SK-N-MC (cell line): ENCODE data around the gene RCC1.

Experiments
- DNase-seq: peaks from one replicate; pipeline ENCODE4 v3.0.0-alpha.2; 2011; ENCODE audit warnings: low read depth, low spot score
- H3K27ac ChIP-seq: fragments of 200-600 bp; sonication (generic); 2 replicates; pipeline ENCODE4 v1.5.1; 2016; ENCODE audit warnings: mixed run types
- H3K36me3 ChIP-seq: fragments of 200-600 bp; sonication (generic); 2 replicates; pipeline ENCODE4 v1.6.1; 2017; ENCODE audit warnings: antibody characterized with exemption, low read length, mixed read lengths; ENCODE audit not compliant: insufficient read depth
- H3K4me3 ChIP-seq: fragments of 200-600 bp; sonication (generic); 2 replicates; pipeline ENCODE4 v1.5.1; 2016
- H3K9ac ChIP-seq: fragments of 200-600 bp; sonication (generic); 2 replicates; pipeline ENCODE4 v1.8.0; 2017; ENCODE audit warnings: mixed run types, mixed read lengths; ENCODE audit not compliant: insufficient read length
- H3K9me3 ChIP-seq: fragments of 200-600 bp; sonication (generic); 2 replicates; pipeline ENCODE4 v1.6.1; 2017; ENCODE audit warnings: low read depth, mild to moderate bottlenecking, antibody characterized with exemption, low read length, moderate library complexity, mixed read lengths
- EZH2 ChIP-seq: fragments of 200-600 bp; sonication (generic); IDR thresholded peaks from one replicate; pipeline ENCODE4 v1.6.1; 2017; ENCODE audit warnings: antibody characterized with exemption
- FOXP2 ChIP-seq: optimal IDR thresholded peaks from 2 replicates; pipeline ENCODE3; 2011; ENCODE audit warnings: mild to moderate bottlenecking, moderate library complexity; ENCODE audit not compliant: insufficient read depth; ENCODE audit errors: extremely low read length, control extremely low read depth
- POLR2AphosphoS5 ChIP-seq: IDR thresholded peaks from 2 replicates; pipeline ENCODE4 v1.6.1; 2012; ENCODE audit warnings: mild to moderate bottlenecking, low read depth, low read length, borderline replicate concordance

Gene RCC1

GRCh38 chr1:28548318-28548717, 42.5 kb downstream of the RCC1 start:
- Histone ChIP-seq H3K9ac (no peak overlapping the region), H3K9me3 (no peaks in the 10 kb centered on the region), H3K27ac (no peak overlapping the region), H3K4me3 (no peak overlapping the region), H3K36me3 (no peaks in the 10 kb centered on the region)
- DNase-seq: no peak
- TF ChIP-seq POLR2AphosphoS5: no peak
- TF ChIP-seq FOXP2: no peak
- TF ChIP-seq EZH2: no peak

- Histone ChIP-seq H3K27ac (no peak overlapping the region), H3K4me3 (no peak overlapping the region), H3K9me3 (no peaks in the 10 kb centered on the region), H3K9ac (no peak overlapping the region), H3K36me3 (peaks cover 10% of the 10 kb centered on the region; the same call in 1 of the 2 replicates)
- TF ChIP-seq FOXP2 (no peak), POLR2AphosphoS5 (no peak), EZH2 (no peak)
- no peak for DNase-seq
Observed at GRCh38 chr1:28551381-28551780, 45.5 kb downstream of the RCC1 start.

DNA sequence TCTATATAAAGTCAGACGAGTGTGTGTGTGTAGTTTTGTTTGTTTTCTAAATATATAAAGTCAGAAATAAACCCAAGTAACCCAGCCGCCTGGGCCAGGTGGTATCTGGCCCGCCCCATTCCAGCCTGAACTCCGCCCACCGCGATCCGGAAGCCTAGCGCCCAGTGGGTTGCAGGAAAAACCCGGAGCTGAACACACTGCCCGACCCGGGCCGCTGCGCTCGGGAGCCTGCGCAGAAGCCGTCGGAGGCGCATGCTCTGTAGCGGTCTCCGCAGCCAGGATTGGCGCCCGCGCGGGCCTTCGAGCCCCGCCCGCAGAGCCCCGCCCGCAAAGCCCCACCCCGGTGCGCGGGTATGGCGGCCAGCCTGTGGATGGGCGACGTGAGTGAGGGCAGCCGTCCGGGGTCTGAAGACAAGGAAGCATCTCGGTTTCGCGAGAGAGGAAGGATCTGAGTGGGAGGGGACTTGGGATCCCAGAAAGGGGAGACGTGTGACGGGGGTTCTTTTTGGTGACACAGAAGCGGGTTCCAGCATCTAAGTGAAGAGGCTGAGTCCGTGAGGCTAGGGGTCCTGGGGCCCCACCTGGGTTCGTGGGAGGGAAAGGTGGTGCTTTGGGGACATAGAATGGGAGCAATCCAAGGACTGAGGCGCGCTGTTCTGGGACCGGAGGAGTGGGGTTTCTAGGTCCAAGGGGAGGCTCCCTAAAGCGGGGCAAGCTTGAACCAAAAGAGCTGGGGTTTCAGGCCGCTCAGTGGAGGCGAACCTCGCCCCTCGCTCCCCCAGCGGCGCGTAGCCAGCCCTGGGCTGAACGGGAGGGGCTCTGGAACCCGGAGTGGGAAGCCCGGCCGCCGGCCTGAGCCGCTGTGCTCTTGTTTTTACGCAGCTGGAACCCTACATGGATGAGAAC, 47.2 kb downstream of the RCC1 start, which contains the start of gene TRNAU1AP:
TRNAU1AP (plus strand) TSS at position 328 of the 906 bp plus-strand sequence; CDS start at position 354, 26 bp downstream.
- no peak for TF ChIP-seq EZH2
- TF ChIP-seq POLR2AphosphoS5: peak; percentile 92
- TF ChIP-seq FOXP2: peak; percentile 91
- no peaks in the 10 kb centered on the region for H3K9me3 ChIP-seq
- H3K36me3 ChIP-seq: peaks cover 10% of the 10 kb centered on the region
- peak within 1 kb of the TSS; percentile 92 for H3K4me3 ChIP-seq
- H3K9ac ChIP-seq: peak within 1 kb of the TSS; percentile 81
- peak within 1 kb of the TSS; percentile 74; the same call in 1 of the 2 replicates for H3K27ac ChIP-seq
- peak; percentile 67 for DNase-seq

GRCh38 chr1:28560886-28561285, 55.0 kb downstream of the RCC1 start:
- no peak overlapping the region for H3K4me3 ChIP-seq
- no peaks in the 10 kb centered on the region for H3K9me3 ChIP-seq
- TF ChIP-seq POLR2AphosphoS5 (no peak), EZH2 (no peak), FOXP2 (no peak)
- peaks cover 46% of the 10 kb centered on the region for H3K36me3 ChIP-seq
- DNase-seq: no peak
- H3K27ac ChIP-seq: no peak overlapping the region
- H3K9ac ChIP-seq: no peak overlapping the region

DNA sequence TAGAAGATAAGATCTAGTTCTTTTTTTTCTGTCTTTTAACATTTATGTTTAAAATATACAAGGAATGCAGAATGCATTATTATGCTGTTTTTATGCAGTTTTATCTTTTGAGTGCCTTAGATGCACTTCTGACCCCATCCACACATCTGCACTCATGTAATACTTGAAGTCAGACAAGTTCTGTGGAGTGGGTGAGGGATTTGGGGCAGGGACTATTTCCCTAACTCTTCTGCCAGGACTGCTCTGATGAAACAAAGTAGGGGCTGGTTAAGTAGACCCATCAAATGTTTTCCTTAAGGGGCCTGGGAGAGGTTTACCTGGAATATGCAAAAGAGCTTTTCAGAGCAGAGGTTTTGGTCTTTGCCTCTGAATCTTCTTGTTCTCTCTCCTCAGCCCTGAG, 58.5 kb downstream of the RCC1 start:
- Histone ChIP-seq H3K4me3 (no peak overlapping the region), H3K36me3 (peaks cover 57% of the 10 kb centered on the region), H3K9me3 (no peaks in the 10 kb centered on the region), H3K27ac (no peak overlapping the region), H3K9ac (no peak overlapping the region)
- DNase-seq: no peak
- no peak for TF ChIP-seq EZH2
- TF ChIP-seq FOXP2: no peak
- no peak for TF ChIP-seq POLR2AphosphoS5

GRCh38 chr1:28565040-28565439, 59.2 kb downstream of the RCC1 start:
- no peak overlapping the region for H3K27ac ChIP-seq
- H3K36me3 ChIP-seq: peaks cover 53% of the 10 kb centered on the region
- TF ChIP-seq FOXP2 (no peak), EZH2 (no peak), POLR2AphosphoS5 (no peak)
- DNase-seq: no peak
- H3K4me3 ChIP-seq: no peak overlapping the region
- no peaks in the 10 kb centered on the region for H3K9me3 ChIP-seq
- H3K9ac ChIP-seq: no peak overlapping the region

- Histone ChIP-seq H3K27ac (no peak overlapping the region), H3K36me3 (peaks cover 50% of the 10 kb centered on the region), H3K9ac (no peak overlapping the region), H3K9me3 (no peaks in the 10 kb centered on the region), H3K4me3 (no peak overlapping the region)
- DNase-seq: no peak
- TF ChIP-seq POLR2AphosphoS5 (no peak), FOXP2 (no peak), EZH2 (no peak)
Observed at GRCh38 chr1:28565726-28566125, 59.9 kb downstream of the RCC1 start.

DNA sequence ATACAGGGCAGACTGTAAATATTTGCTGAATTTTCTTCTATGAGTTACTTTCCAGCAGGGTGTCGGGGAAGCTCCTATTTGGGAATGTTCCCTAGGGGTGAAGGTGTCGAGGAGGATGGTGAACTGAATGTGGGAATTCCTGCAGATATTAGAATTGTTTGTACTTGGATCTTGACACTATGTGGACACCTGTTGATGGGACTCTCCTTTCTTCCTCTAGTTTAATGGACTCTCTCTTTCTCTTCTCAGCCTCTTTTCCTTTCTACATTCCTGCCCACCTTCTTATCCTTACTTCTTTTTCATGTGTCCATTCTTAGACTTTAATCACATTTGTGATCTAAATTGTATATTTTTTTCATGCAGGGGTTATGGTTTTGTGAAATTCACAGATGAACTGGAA, 61.1 kb downstream of the RCC1 start:
- no peak overlapping the region for H3K9ac ChIP-seq
- H3K36me3 ChIP-seq: peaks cover 44% of the 10 kb centered on the region
- no peak overlapping the region for H3K4me3 ChIP-seq
- DNase-seq: no peak
- no peak overlapping the region for H3K27ac ChIP-seq
- no peaks in the 10 kb centered on the region for H3K9me3 ChIP-seq
- TF ChIP-seq POLR2AphosphoS5: no peak
- no peak for TF ChIP-seq EZH2
- no peak for TF ChIP-seq FOXP2
